ENCODE results near the gene SEMA4D. TPM values are rescaled to one million over a fixed set of nuclear protein-coding genes. Genes with fewer than 3 reads are reported as not detected.

The SEMA4D gene
- total RNA-seq, 1 donor from 2014 or later = 2.9 TPM

DNA sequence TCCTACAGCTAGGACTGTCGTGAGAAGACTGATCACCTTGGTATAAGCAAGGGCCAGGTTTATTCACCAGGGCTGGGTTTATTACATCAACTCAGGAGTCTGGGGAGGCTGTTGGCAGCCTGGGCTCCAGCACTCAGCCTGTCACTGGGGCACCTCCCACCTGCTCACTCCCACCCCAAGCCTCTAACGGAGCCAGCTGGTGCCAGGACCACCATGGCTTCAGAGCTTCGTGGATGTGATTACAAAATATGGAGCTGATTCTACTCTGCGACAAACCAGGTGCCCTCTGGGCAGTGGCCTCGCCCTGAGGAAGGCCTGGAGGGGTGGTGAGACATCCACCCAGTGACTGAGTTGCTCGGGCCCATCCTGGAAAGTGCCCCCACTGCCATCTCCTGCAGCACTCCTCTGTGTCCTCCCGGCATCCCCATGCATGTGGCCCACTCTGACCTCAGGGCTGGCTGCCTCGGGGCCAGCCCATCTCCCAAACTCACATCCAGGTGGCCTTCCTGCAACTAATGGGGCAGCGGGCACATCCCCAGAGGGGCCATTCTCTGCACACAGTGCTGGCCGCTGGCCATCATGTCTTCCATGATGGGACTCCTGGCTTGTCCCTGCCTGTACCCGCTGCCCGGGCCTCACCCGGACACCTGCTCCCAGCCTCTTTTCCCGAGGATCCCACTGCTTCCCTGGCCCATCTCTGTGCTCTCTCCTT is 130.0 kb downstream of the SEMA4D start:
- DNase-seq = no peak

DNA sequence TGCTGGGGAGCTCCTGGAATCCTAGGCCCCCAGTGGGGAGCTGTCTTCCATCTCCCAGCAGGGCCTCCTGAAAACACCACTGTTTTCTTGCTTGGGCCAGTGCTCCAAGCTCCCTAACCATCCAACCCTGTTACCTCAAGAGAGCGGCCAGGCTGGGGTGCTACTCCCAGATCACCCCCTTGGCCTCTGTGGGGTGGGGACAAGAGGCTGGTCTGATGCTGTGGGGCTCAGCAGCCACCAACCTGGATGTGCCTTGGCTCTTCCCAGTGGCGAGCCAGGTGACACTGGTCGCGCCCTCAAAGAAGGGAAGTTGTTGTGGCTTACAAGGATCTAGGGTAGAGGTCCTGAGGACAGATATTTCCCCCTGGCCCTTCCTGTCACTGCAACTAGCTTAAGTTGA is 130.6 kb downstream of the SEMA4D start:
- DNase-seq = no peak

DNA sequence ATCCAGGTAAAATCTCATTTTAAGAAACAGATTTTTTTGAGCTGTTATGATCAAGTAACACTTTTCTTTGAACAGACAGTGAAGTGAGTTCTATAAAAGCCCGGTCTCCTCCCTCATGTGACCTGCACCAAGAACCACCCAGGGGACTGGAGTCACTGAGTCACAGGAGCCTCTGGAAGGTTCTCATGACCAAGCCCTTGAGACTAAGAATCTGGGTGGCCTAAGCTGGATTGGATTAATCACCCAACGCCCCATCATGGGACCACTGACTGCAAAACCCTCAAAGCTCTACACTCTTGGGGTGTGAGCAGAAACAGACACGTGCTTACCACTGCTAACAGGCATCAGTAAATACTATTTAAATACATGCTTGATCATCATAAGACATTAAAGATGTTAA is 131.2 kb downstream of the SEMA4D start:
- DNase-seq = no peak

DNA sequence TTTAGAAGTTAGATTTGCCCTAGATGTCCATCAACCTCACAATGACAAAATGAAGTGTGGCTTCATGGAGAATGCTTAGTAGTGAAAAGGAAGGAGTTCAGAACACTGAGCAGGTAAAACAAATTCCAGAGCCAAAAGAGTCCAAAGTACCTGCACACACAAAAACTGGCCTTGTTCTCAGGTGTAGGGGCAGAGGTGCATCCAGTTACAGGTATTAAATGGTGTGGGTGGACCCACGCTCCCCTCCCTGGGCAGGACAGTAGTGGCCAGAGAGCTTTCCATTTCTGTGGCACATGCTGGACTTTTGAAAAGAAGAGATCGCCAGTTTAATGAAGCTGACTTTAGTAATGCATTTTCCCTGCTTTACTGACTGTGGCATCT is 132.4 kb downstream of the SEMA4D start:
- DNase-seq = no peak

DNA sequence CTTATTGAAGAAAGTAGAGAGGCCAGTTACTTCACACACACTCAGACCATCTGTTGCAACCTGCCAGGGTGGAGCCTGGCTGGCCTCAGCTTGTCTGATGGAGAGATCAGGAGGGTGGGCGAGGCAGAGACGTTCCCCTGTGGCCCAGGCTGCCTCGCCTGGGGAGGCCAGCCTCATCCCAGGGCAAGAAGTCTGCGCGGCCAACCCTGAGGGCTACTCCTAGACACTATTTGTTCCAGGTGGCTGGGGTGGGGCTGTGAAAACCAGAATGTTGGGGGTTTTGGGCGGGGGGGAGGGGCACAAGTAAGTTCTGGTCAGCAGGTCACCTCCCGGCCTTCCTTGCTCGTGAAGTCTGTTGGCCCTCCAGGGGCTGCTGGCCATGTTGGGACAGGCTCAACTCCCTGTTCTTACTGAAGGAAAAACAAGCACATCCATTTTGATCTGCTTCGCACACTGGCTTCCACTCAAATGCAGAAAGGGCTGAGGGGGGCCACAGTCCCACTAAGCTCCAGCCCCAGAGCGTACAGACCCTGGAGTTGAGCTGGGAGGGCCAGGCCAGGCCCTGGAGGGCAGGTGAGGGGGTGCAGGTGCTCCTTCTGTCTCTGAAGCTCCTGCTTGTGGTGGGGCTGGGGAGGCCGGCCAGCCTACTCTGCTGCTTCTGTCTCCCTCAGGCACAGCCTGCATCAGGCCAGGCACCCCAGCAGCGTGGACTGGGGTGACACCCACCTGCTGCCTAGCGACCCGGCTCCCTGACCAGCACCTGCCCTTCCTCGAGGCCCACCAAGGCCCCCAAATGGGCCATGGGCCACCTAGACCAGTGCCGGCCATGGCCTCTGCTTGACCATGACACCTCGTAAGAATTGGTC is 133.0 kb downstream of the SEMA4D start:
- DNase-seq = no peak

DNA sequence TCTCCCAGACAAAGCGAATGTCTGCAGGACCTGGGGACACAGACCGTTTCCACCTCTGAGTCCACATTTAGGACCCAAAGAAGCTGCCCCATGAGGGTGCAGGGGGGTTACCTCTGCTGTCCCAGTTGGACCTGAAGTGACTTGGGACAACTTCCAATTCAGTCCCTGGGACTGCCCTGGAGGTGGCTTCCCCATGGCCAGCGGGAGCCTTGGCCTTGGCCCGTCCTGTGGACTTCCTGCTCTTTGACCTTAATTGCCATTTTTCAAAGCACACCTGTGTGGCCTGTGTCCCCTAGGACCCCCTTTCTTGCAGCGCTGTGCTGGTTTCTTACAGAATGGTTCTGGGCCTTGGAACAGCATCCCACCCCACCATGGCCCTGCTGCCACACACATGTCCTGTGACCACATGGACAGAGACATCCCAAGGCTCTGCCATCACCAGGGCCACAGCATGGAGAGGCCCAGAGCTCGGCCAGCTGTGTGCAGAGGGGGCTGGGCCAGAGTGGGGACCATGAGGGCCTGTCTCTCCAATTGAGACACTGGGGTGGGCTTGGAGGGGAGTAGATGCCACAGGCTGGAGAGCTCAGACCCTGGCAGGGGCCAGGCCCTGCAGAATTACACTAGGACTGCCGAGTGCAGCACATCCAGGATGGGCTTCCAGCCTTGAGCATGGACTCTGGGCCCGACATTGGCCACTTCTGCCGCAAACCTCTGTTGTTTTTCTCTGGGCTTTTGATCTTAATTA is 133.8 kb downstream of the SEMA4D start:
- no peak for DNase-seq

DNA sequence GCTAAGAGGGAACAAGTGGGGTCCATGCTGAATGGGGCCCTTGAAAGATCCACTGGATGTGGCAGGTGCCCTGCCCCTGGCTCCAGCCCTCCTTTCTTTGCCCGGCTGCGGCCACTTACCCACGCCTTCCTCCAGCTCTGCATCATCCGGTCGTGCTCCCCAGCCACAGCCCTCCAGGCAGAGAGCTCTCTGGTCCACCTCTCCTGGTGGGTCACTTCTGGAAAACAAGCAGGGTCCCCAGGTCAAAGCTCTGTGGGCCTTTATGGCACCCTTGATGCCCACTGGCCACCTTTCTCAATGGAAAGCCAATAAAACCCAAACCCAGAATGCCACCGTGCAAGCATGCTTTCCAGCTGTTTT is 134.6 kb downstream of the SEMA4D start:
- DNase-seq = no peak

DNA sequence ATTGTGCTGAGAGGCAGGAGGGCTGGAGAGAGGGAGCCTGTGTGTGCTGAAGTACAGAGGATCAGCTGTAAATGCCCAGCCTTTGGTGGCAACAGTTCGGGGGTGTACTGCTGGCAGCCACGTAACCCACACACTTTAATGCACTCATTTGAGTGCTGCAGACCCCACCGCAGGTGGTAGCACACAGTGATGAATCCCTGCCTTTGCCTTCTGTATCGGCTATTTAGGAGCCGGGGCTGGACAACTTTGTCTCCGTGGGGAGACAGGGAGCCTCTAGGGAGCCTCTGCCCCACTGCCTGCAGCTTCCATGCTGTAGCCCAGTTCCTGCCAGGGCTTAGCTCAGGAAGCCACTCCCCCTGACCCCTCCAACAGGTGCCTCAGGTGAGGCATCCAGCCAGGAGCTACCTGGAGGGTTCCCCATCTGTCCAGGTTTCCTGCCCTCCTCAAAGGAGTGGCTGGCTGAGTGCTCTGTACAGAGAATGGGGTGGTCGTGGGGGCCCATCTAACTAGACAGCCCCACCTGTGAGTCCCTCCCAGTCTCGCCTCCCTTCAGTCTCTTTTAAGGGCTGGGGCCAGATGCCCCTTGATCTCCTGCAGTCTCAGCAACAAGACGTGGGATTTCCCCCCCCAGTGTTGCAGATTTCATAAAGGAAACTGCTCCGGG is 135.1 kb downstream of the SEMA4D start:
- DNase-seq = no peak

DNA sequence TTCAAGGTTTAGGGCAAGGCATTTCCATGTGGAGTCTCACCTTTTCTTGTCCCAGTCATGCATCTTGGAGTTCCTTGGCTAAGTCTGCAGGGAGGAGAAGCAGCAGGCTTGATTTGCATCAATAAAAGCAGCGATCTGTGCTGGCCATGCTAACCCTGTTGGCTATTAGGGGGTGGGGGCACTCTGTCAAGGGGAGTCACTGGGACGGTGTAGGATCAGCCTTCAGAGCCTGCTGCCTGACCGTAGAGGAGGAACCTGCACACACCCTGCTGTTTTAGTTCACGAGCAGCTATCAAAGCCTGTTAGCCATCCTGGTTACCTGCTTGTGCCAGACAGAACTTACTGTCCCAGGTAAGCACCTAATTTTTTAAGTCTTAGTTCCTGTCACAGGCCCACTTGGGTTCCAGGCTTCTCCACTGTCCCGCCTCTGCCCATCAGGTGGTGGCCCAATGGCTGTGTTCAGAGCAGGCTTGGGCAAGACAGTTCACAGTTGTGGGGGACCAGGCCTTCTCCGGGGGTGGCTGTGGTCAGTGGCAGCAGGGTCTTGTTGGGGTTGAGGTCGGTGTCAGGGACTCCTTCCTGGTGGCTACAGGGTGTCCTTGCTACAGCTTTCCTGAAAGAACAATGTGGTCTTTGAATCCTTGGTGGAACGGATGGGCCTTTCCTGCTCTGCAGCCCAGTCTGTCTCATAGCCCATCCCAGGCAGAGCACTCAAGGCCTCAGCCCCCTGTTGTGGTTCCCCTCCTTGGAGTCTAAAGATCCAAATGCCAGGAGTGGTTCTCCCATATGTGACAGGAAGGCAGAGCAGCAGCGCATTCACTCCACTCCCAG is 135.9 kb downstream of the SEMA4D start:
- DNase-seq = no peak

DNA sequence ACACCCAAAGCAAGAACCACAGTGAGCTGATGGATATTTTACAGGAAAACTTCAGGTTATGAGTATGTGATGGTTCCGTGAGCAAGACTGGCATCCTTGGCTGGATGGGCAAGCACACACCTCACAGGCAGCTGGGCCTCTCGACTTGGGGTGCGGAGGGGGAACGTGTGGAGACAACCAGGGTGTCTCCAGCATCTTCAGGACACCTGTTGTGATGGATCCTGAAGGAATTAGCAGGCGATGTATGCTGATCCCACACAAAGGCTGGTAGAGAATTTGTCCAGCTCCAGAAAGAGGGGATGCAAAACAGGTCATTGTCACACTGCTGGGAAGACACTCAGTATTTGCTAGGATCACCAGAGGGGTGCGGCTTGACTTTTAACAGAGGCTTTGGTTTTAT is 136.9 kb downstream of the SEMA4D start:
- DNase-seq = no peak

DNA sequence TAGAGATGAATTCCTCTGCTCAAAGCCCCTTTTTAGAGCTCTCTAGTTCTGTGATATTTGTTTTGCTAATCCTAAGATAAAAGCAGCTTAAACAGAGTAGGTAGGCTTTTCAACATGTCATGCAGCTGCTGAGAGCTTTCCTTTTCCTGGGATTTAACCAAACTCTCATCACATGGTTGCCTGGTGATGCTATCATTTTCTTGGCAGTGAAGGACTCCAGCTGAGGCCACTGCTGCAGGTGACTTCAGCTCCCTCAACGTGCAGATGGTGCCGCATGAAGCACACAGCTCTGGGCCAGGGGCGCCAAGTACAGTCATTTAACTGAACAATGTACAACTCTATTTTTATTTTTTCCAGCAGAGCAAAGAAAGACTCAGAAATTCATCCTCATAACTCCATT is 137.4 kb downstream of the SEMA4D start:
- DNase-seq = peak; percentile 14

DNA sequence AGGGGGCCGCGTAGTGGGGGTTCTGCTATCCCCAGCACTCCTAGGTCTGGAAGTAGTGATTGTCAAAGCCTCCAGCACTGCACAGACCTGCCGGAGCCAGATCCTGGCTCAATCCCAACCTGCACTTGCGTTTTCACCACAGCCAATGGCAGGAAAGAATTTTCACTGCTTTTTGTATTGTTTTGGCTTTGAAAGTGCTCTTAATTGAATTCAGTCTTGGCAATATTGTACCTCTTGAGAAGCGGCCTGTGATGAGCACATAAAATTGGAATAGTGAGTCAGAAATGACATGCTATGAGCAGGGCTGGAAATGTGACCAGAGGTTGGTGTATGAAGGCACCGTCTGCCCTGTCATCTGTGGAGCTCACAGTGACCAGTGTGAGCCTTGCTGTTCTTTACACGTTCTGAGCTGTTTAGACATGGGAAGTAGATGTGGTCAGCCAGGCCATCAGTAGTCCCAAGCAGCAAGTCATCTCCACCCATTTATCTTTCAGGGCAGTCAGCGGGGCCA is 138.1 kb downstream of the SEMA4D start:
- DNase-seq = peak; percentile 41

DNA sequence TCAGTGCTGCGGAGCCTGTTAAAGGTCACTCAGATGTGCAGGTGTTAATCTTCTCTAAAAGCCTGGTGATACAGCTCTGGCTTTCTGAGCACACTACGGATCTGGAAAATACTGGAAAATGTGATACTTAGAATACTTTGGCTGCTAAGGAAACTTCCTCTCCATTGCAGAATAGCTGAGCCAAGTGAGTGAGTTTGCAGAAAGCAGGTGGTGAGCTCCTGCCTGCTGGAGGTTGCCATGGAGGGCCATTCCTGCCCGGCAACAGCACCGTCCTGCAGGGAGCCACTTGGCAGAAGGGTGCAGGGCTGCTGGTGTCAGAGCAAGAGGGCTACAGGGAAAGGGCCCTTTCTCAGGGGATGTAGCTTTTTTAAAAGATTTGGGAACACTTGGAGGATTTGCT is 138.9 kb downstream of the SEMA4D start:
- DNase-seq = peak; percentile 35

DNA sequence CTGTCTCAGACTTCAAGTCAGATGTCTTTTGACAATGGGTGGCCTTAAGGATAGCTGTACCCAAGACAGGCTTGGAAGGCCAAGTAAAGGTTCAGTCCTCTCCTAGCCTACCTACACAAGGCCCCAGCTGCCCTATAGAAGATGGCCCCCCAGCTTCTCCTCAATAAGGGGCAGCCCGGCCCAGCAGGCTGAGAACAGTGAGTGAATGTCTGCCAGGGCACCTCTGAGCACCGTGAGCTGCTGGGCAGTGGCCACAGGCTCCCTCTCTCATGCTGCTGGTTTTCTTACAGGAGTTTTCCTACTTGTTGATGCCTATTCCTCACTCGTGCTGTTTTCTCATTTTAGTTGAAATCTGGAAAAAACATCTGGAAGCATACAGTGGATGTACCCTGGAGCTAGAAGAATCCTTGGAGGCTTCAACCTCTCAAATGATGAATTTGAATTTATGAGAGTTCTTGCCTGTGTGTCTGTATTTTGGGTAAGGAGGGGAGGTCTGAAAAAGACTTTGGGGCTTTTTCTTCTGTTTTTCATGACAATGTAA is 139.5 kb downstream of the SEMA4D start:
- DNase-seq = no peak

DNA sequence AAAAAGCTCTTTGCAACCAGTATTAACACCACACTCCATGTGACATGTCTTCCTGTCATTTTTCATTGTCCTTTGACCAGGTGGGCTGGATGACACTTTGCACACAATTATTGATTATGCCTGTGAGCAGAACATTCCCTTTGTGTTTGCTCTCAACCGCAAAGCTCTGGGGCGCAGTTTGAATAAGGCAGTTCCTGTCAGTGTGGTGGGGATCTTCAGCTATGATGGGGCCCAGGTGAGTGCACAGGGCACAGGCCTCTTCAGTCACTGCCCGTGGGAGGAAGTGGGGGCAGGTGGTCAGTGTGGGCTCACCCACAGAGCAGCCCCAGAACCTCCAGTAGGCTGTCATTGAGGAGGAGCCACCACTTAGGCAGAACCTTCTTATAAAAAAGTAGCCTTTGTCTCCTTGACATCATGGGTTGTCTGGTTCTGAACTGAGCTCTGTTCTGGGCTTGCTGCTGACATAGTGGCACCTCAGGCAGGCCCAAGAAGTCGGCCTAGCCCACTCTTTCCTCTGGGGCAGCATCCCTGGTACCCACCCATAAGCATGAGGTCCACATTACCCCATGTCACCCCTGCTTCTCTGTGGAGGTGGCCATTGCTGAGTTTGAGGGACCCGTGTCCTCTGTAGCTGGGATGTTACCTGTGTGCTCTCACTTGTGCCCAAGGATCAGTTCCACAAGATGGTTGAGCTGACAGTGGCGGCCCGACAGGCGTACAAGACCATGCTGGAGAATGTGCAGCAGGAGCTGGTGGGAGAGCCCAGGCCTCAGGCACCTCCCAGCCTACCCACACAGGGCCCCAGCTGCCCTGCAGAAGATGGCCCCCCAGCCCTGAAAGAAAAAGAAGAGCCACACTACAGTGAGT is 140.3 kb downstream of the SEMA4D start:
- no peak for DNase-seq

DNA sequence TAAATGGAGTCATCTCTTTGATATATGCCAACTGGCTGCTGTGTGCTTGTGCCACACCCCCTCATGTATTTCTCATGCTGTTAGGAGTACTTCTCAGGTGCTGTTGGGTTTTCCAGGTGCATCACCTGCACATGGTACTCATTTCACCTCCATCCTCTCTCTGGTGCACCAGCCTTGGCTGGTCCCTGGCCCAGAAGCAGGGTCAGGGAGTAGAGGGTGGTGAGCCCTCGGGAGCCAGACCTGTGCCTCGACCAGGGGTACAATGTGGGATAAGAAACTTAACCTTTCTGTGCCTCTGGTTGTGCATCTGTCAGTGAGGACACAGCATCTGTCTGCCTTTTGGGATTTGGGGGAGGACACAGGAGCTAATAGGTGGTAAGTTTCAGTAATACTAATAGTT is 141.1 kb downstream of the SEMA4D start:
- DNase-seq = no peak

DNA sequence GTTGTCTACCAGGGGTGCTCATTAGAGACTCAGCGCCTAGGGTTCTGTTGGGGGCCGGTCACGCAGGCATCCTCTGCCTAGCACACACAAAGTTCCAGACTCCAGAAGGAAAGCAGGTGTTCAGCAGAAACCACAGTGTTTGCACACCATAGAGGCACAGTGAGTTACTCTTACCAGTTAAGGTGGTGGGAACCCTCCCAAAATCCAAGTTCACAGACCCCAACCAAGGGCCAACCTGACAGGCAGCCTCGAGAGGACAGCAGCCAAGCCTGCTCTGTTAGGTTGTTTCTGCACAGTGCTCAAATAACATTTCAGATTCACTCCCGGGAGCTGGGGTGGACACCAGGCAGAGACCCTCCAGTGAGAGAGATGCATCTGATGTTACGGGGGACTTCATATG is 143.4 kb downstream of the SEMA4D start:
- DNase-seq = no peak

DNA sequence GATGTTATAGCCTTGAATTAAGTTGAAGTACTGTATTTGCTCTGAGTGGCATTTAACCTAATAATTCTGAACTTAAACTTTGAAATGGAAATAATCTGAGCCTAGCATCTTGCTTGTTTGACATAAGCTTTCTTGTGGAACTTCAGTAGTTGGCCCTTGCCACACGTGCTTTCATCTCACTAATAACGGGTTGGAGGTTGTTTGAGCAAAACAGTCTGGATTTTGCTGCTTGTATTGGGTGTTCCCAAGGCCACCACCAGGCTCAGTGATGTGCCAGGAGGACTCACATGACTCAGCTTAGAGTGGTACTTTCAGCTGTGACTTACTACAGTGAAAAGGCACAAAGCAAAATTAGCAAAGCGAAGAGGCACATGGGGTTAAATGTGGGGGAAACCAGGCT is 143.9 kb downstream of the SEMA4D start:
- DNase-seq = no peak

DNA sequence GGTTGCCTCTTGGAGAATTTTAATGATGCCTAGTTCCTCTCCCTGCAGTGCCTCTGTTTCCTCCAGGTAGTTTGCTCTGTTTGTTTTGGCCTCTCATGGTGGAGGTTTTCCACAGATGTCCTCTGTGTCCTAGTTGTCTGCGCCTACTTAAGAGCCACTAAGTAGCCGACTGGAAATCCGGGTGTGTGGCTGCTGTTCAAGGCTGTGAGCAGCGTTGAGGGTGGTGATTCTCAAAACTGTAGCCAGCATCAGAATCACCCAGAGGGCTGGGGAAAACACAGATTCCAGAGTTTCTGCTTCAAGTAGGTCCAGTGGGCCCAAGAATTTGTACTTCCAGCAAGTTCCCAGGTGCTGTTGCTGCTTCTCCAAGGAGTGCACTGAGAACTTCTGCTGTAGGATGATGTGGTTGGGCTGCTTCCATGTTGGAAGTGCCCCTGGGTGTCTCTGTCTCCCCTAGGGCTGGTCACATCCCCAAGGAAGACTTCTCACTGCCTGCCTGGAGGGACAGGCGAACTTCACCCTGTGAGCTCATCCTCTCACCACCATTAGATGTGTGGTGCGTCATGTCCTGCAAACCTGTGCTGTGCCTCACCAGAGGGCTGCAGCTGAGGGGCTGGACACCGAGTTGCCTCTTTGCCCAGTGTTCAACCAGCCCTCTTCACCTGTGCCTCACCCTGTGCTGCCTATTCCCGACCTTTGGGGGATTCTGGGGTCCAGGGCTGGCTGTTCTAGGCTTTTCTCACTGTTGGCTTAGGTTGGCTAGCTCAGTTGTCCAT is 144.9 kb downstream of the SEMA4D start:
- no peak for DNase-seq

DNA sequence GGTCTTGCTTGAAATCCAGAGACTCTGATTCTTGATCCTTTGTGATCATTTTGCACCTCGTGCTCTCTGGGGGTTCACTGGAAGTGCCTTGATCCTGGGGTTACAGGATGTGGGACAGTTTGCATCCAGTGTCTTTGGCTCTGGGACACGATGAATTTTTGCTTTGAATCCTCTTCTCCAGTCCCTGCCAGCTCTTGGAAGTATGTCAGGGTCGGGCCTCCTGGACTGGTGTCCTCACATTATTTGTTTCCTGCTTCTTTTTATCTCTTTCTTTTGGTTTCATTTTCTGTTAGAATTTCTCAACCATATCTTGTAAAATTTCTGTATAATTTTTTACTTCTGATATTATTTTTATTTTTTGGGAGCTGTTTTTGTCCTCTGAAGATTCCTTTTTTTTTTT is 145.5 kb downstream of the SEMA4D start:
- DNase-seq = no peak
